IMR-90 (cell line): ENCODE measurements around the gene YJU2. TPM values are rescaled to one million over a fixed set of nuclear protein-coding genes. Genes with fewer than 3 reads are reported as not detected.

Experiments used
- ATAC-seq: fragments of 200-7000 bp; cut with Tn5 transposase; 2 replicates; pipeline ENCODE4 v1.9.1; 2020; ENCODE audit warnings: low read depth, mild to moderate bottlenecking, moderate library complexity
- BruUV-seq: library from RNA; stranded (reverse); fragments of 400-500 nt; replicated peaks from 2 replicates; lab custom pipeline; 2021; lab: Mats Ljungman, UMichigan
- CTCF ChIA-PET: fragments of 300-600 bp; formaldehyde crosslinking; extraction: SDS; loops from one replicate; lab custom pipeline; 2021; ENCODE audit warnings: antibody characterized with exemption; lab: Yijun Ruan, JAX
- POLR2A ChIA-PET: fragments of 300-600 bp; sonication (Branson Sonifier 250); formaldehyde crosslinking; loops from one replicate; lab custom pipeline; 2022; ENCODE audit warnings: antibody characterized with exemption; ENCODE audit not compliant: unreplicated experiment; lab: Charles Lee
- DNase-seq: peaks from one replicate; pipeline ENCODE4 v3.0.0; 2013
- H2AFZ ChIP-seq: replicated peaks from 2 replicates; pipeline ENCODE3; 2013; ENCODE audit warnings: low read length, mild to moderate bottlenecking; ENCODE audit not compliant: poor library complexity
- H2AK5ac ChIP-seq: 2 replicates; pipeline ENCODE4 v1.6.1; 2013; ENCODE audit warnings: low read depth, low read length, inconsistent platforms
- H2AK9ac ChIP-seq: replicated peaks from 2 replicates; pipeline ENCODE3; 2013; ENCODE audit warnings: mild to moderate bottlenecking, low read depth, low read length, moderate library complexity; ENCODE audit not compliant: poor library complexity
- H2BK120ac ChIP-seq: 2 replicates; pipeline ENCODE4 v1.6.1; 2013; ENCODE audit warnings: low read depth, low read length, inconsistent platforms
- H2BK15ac ChIP-seq: 3 replicates; pipeline ENCODE4 v1.6.1; 2013; ENCODE audit warnings: low read depth, low read length, inconsistent platforms
- H2BK20ac ChIP-seq: 2 replicates; pipeline ENCODE4 v1.6.1; 2013; ENCODE audit warnings: low read depth, mild to moderate bottlenecking, inconsistent platforms, low read length, moderate library complexity
- H2BK5ac ChIP-seq: 2 replicates; pipeline ENCODE4 v1.6.1; 2013; ENCODE audit warnings: mild to moderate bottlenecking, low read depth, low read length, inconsistent platforms; ENCODE audit not compliant: poor library complexity, severe bottlenecking
- H3K14ac ChIP-seq: replicated peaks from 2 replicates; pipeline ENCODE4 v1.6.1; 2013; ENCODE audit warnings: low read depth, low read length, inconsistent platforms
- H3K18ac ChIP-seq: 2 replicates; pipeline ENCODE4 v1.6.1; 2013; ENCODE audit warnings: low read depth, low read length, control low read depth
- H3K23ac ChIP-seq: 2 replicates; pipeline ENCODE4 v1.6.1; 2013; ENCODE audit warnings: low read depth, low read length, inconsistent platforms
- H3K27ac ChIP-seq: 2 replicates; pipeline ENCODE4 v1.5.1; 2013; ENCODE audit warnings: mild to moderate bottlenecking, control low read depth, low read length; ENCODE audit not compliant: insufficient read depth
- H3K27me3 ChIP-seq: 2 replicates; pipeline ENCODE4 v1.6.1; 2013; ENCODE audit warnings: low read length; ENCODE audit not compliant: control insufficient read depth, insufficient read depth
- H3K36me3 ChIP-seq: 2 replicates; pipeline ENCODE4 v1.6.1; 2013; ENCODE audit warnings: low read length, mixed read lengths; ENCODE audit not compliant: control insufficient read depth, insufficient read depth
- H3K4ac ChIP-seq: 2 replicates; pipeline ENCODE4 v1.6.1; 2013; ENCODE audit warnings: low read depth, low read length, inconsistent platforms
- H3K4me1 ChIP-seq: 2 replicates; pipeline ENCODE4 v1.6.1; 2013; ENCODE audit warnings: low read length, mixed read lengths; ENCODE audit not compliant: control insufficient read depth, insufficient read depth
- H3K4me2 ChIP-seq: 2 replicates; pipeline ENCODE4 v1.6.1; 2013; ENCODE audit warnings: low read depth, mild to moderate bottlenecking, control low read depth, low read length, moderate library complexity
- H3K4me3 ChIP-seq: 2 replicates; pipeline ENCODE4 v1.5.1; 2013; ENCODE audit warnings: low read depth, mild to moderate bottlenecking, control low read depth, low read length, moderate library complexity; ENCODE audit not compliant: insufficient read depth
- H3K56ac ChIP-seq: 2 replicates; pipeline ENCODE4 v1.6.1; 2013; ENCODE audit warnings: low read length, inconsistent platforms; ENCODE audit not compliant: insufficient read depth; ENCODE audit errors: extremely low read depth
- H3K79me1 ChIP-seq, 2 experiments: 2 replicates each; pipeline ENCODE4 v1.6.1; 2013; ENCODE audit warnings: low read length in 2 of 2, inconsistent platforms in 1 of 2, low read depth in 1 of 2
- H3K9ac ChIP-seq: 2 replicates; pipeline ENCODE4 v1.6.1; 2013; ENCODE audit warnings: low read depth, low read length, control low read depth
- H3K9me1 ChIP-seq: 2 replicates; pipeline ENCODE4 v1.6.1; 2013; ENCODE audit warnings: low read length, inconsistent platforms; ENCODE audit not compliant: insufficient read depth
- H3K9me3 ChIP-seq: 2 replicates; pipeline ENCODE4 v1.6.1; 2013; ENCODE audit warnings: low read length; ENCODE audit not compliant: control insufficient read depth, insufficient read depth
- H4K20me1 ChIP-seq: 2 replicates; pipeline ENCODE4 v1.6.1; 2013; ENCODE audit warnings: low read length, inconsistent platforms; ENCODE audit not compliant: insufficient read depth
- H4K5ac ChIP-seq: 2 replicates; pipeline ENCODE4 v1.6.1; 2013; ENCODE audit warnings: mild to moderate bottlenecking, low read depth, low read length, control low read depth
- H4K8ac ChIP-seq, 2 experiments: 2 replicates each; pipeline ENCODE4 v1.6.1; 2013; ENCODE audit warnings: low read depth in 2 of 2, low read length in 2 of 2, control low read depth in 1 of 2, inconsistent platforms in 1 of 2
- H4K91ac ChIP-seq: 2 replicates; pipeline ENCODE4 v1.6.1; 2013; ENCODE audit warnings: low read depth, low read length, inconsistent platforms; ENCODE audit not compliant: insufficient read depth
- BHLHE40 ChIP-seq: fragments of 150-350 bp; IDR thresholded peaks from 2 replicates; pipeline ENCODE4 v1.6.1; 2016; ENCODE audit warnings: mild to moderate bottlenecking, low read depth, low read length
- CHD1 ChIP-seq: IDR thresholded peaks from 2 replicates; pipeline ENCODE4 v1.6.1; 2012; ENCODE audit warnings: low read depth, low read length, improper control_type of control experiment
- ELK1 ChIP-seq: fragments of 150-350 bp; IDR thresholded peaks from 2 replicates; pipeline ENCODE4 v1.6.1; 2016; ENCODE audit warnings: low read depth, mild to moderate bottlenecking, low read length, moderate library complexity, borderline replicate concordance
- MAFK ChIP-seq: IDR thresholded peaks from 2 replicates; pipeline ENCODE4 v1.6.1; 2012; ENCODE audit warnings: low read depth, low read length, improper control_type of control experiment
- MXI1 ChIP-seq: IDR thresholded peaks from 2 replicates; pipeline ENCODE4 v1.6.1; 2012; ENCODE audit warnings: low read depth, mild to moderate bottlenecking, low read length, moderate library complexity, borderline replicate concordance
- NFE2L2 ChIP-seq: fragments of 150-350 bp; IDR thresholded peaks from 2 replicates; pipeline ENCODE4 v1.6.1; 2016; ENCODE audit warnings: low read depth, mild to moderate bottlenecking, low read length
- POLR2A ChIP-seq: IDR thresholded peaks from 2 replicates; pipeline ENCODE4 v1.6.1; 2012; ENCODE audit warnings: mild to moderate bottlenecking, low read depth, low read length
- RAD21 ChIP-seq: IDR thresholded peaks from 2 replicates; pipeline ENCODE4 v1.6.1; 2012; ENCODE audit warnings: low read length, improper control_type of control experiment
- RCOR1 ChIP-seq: IDR thresholded peaks from 2 replicates; pipeline ENCODE4 v1.6.1; 2012; ENCODE audit warnings: mild to moderate bottlenecking, low read length, improper control_type of control experiment; ENCODE audit not compliant: insufficient replicate concordance
- WGBS, 2 experiments: methylation state at CpG; one replicate each; pipeline versions ENCODE4 v1.1.5 to v1.1.7; 2013; ENCODE audit warnings: missing lambda C conversion rate in 2 of 2; ENCODE audit not compliant: insufficient read length in 1 of 2; ENCODE audit errors: extremely low coverage in 2 of 2; 5-methylcytosine and 5-hydroxymethylcytosine counted together
- dilution Hi-C: fragments of 300-500 bp; cut with HindIII; formaldehyde crosslinking; loops from one replicate; pipeline ENCODE4 v1.14.3; 2018; ENCODE audit warnings: low sequenced_read_pairs; ENCODE audit not compliant: unreplicated experiment
- in situ Hi-C: fragments of 300-500 bp; cut with MboI; formaldehyde crosslinking; loops from 3 replicates; pipeline ENCODE4 v1.14.3; 2019; ENCODE audit warnings: low sequenced_read_pairs, inconsistent platforms, mixed read lengths
- intact Hi-C: fragments of 100-400 bp; cut with micrococcal nuclease; formaldehyde crosslinking; loops from 2 replicates; pipeline ENCODE4 v1.10.0; 2022
- polyA plus RNA-seq, 3 experiments: library from polyadenylated mRNA; depleted of rRNA; stranded (reverse); fragments of >200 nt; gene quantifications; 2 replicates each; pipeline ENCODE4 v1.2.3, GENCODE V29; 2012; ENCODE audit warnings: low replicate concordance in 1 of 3
- total RNA-seq: library from RNA; depleted of rRNA; stranded (reverse); fragments of >200 nt; gene quantifications from 2 replicates; pipeline ENCODE4 v1.2.3, GENCODE V29; 2012

The YJU2 gene
- total and polyA plus RNA-seq, 2 of the 4 experiments (the other 2 are of a cell fraction) = 15.6 to 18.9 TPM

DNA sequence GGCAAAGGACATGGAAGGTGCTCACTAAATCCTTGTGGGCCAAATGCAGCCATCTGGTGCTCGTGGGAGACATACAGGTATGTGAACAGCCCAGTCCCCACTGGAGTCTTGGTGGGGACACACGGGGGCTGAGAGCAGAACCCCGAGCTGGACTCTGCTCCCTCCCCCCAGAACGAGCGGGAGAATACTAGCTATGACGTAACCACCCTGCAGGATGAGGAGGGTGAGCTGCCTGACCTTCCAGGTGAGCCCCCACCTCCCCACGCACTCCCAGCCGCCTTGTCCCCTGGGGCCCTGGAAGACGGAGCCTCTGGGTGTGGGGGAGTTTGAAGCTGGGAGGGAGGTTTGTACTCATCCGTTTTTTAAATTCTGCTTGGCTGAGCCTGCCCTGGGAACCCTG, 31.1 kb upstream of the YJU2 start:
- H3K27me3 ChIP-seq = peaks cover 3% of the 10 kb centered on the region; the same call in 1 of the 2 replicates
- no peak overlapping the region for H4K8ac ChIP-seq
- POLR2A ChIA-PET = no interaction called here
- no peak overlapping the region for H4K91ac ChIP-seq
- intact Hi-C loops = loop anchor here (1.0 kb wide), 1 partner anchor 19 kb away; no protein-coding TSS in a partner anchor
- H3K4me1 ChIP-seq = no peaks in the 10 kb centered on the region
- ATAC-seq (no peak), DNase-seq (no peak)
- H3K4ac ChIP-seq = no peak overlapping the region
- no peaks in the 10 kb centered on the region for H4K20me1 ChIP-seq
- H3K4me2 ChIP-seq = no peak overlapping the region
- H3K23ac ChIP-seq = no peak overlapping the region
- H3K9me1 ChIP-seq = no peaks in the 10 kb centered on the region
- no peak overlapping the region for H2BK20ac ChIP-seq
- CTCF ChIA-PET = no interaction called here
- no peak overlapping the region for H3K56ac ChIP-seq
- no peaks in the 10 kb centered on the region for H3K9me3 ChIP-seq
- H3K18ac ChIP-seq = no peak overlapping the region
- H3K9ac ChIP-seq = no peak overlapping the region
- no peak for TF ChIP-seq RCOR1
- TF ChIP-seq POLR2A = no peak
- TF ChIP-seq MAFK = no peak
- no peak for TF ChIP-seq ELK1
- TF ChIP-seq MXI1 = no peak
- TF ChIP-seq NFE2L2 = no peak
- TF ChIP-seq BHLHE40 = no peak
- TF ChIP-seq CHD1 = no peak
- no peak for TF ChIP-seq RAD21
- no peak overlapping the region for H4K5ac ChIP-seq
- no peak overlapping the region for H3K14ac ChIP-seq
- dilution Hi-C loops = no loop called here
- H2BK15ac ChIP-seq = no peak overlapping the region
- H3K27ac ChIP-seq = no peak overlapping the region
- no peak overlapping the region for H3K4me3 ChIP-seq
- 17% methylated on average over 1 of the region's 10 CpGs; no CpG with 5 or more reads in 1 of the 2 experiments for WGBS, 2 experiments
- H2BK5ac ChIP-seq = no peak overlapping the region
- BruUV-seq = no TSS peak
- in situ Hi-C loops = no loop called here
- no peak overlapping the region for H2AK9ac ChIP-seq
- H2AFZ ChIP-seq = no peak overlapping the region
- no peaks in the 10 kb centered on the region for H3K79me1 ChIP-seq
- H2AK5ac ChIP-seq = no peak overlapping the region
- no peaks in the 10 kb centered on the region for H3K36me3 ChIP-seq
- no peak overlapping the region for H2BK120ac ChIP-seq
